Kidney epithelial cell (primary cell): ENCODE results near the gene SOX6. TPM values are rescaled to one million over a fixed set of nuclear protein-coding genes. Genes with fewer than 3 reads are reported as not detected.

Source experiments
- DNase-seq: peaks from one replicate; pipeline ENCODE4 v3.0.0-alpha.2; 2010; ENCODE audit warnings: low read depth
- H3K27me3 ChIP-seq: 2 replicates; pipeline ENCODE4 v1.6.0; 2011; ENCODE audit warnings: low read length; ENCODE audit not compliant: control insufficient read depth, insufficient read depth
- H3K36me3 ChIP-seq: 2 replicates; pipeline ENCODE4 v1.5.1; 2011; ENCODE audit warnings: low read length; ENCODE audit not compliant: control insufficient read depth, insufficient read depth
- H3K4me3 ChIP-seq: 2 replicates; pipeline ENCODE4 v1.5.1; 2011; ENCODE audit warnings: low read depth, mild to moderate bottlenecking, control low read depth, low read length
- total RNA-seq: library from RNA; depleted of rRNA; stranded (reverse); fragments of >200 nt; gene quantifications from 2 replicates; pipeline ENCODE4 v1.2.3, GENCODE V29; 2015
- TF ChIP-seq, protein P1 (sequence below): IDR thresholded peaks from 2 replicates; pipeline ENCODE4 v1.5.1; 2011; ENCODE audit warnings: mild to moderate bottlenecking, moderate library complexity, low read length, control low read depth, inconsistent platforms; ENCODE audit not compliant: insufficient read depth, poor library complexity, severe bottlenecking

SOX6 gene
- total RNA-seq, 1 donor from 2014 or later = 2.7 TPM

DNA sequence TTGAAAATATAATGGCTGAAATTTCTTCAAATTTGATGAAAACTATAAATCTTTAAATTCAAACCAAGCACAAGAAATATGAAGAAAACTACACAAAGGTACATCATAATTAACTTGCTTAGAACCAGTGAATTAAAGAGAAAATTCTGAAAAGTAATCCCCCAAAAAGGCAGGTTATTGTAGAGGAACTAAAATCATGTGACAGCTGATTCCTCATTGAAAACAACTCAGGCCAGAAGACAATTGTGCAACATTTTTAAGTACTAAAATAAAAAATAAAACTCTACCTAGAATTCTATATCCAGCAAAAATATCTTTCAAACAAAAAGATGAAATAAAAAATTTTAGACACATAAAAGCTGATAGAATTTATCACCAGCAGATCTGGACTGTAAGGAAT, 90.3 kb downstream of the SOX6 start:
- TF ChIP-seq, protein P1, sequence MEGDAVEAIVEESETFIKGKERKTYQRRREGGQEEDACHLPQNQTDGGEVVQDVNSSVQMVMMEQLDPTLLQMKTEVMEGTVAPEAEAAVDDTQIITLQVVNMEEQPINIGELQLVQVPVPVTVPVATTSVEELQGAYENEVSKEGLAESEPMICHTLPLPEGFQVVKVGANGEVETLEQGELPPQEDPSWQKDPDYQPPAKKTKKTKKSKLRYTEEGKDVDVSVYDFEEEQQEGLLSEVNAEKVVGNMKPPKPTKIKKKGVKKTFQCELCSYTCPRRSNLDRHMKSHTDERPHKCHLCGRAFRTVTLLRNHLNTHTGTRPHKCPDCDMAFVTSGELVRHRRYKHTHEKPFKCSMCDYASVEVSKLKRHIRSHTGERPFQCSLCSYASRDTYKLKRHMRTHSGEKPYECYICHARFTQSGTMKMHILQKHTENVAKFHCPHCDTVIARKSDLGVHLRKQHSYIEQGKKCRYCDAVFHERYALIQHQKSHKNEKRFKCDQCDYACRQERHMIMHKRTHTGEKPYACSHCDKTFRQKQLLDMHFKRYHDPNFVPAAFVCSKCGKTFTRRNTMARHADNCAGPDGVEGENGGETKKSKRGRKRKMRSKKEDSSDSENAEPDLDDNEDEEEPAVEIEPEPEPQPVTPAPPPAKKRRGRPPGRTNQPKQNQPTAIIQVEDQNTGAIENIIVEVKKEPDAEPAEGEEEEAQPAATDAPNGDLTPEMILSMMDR = no peak
- DNase-seq = no peak

DNA sequence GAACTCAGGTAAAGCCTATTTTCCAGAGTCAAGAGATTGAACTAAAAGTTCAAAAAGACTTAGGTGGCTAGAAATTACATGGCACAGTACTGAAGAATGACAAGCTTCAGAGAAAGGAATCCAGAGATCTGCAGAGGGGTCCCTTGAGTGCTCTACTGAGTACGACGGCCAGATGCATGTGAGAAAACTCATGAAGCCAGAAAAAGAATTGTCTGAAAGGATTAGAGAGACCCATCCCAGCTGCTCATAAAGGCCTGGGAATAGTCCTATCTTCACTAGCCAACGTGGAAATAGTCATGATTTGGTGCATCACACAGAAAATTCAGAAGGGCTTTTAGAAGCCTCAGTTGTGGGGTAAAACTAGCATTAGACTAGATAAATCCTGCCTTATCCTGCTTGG, 91.3 kb downstream of the SOX6 start:
- DNase-seq = no peak
- H3K27me3 ChIP-seq = no peaks in the 10 kb centered on the region
- TF ChIP-seq, protein P1 = no peak
- no peaks in the 10 kb centered on the region for H3K36me3 ChIP-seq
- H3K4me3 ChIP-seq = no peak overlapping the region

More for the DNA sequence above, 90.3 kb downstream of the SOX6 start:
- H3K36me3 ChIP-seq = no peaks in the 10 kb centered on the region
- H3K4me3 ChIP-seq = no peak overlapping the region
- H3K27me3 ChIP-seq = no peaks in the 10 kb centered on the region

DNA sequence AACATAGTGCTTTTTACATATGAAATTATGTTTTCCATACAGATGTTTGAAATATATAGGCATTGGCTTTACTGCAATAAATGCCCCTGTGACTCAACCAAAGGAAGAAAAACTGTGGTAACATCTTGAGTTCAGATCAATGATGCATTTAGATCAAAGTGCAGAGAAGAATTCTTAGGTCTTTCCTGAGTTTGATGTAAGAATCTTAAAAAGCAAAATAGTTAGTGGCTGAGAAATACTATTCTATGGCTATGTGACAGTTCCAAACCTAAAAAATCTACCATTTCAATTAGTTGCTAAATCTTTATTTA, 93.7 kb downstream of the SOX6 start:
- Histone ChIP-seq H3K27me3 (no peaks in the 10 kb centered on the region), H3K4me3 (no peak overlapping the region), H3K36me3 (no peaks in the 10 kb centered on the region)
- DNase-seq = peak; percentile 14
- TF ChIP-seq, protein P1 = no peak

DNA sequence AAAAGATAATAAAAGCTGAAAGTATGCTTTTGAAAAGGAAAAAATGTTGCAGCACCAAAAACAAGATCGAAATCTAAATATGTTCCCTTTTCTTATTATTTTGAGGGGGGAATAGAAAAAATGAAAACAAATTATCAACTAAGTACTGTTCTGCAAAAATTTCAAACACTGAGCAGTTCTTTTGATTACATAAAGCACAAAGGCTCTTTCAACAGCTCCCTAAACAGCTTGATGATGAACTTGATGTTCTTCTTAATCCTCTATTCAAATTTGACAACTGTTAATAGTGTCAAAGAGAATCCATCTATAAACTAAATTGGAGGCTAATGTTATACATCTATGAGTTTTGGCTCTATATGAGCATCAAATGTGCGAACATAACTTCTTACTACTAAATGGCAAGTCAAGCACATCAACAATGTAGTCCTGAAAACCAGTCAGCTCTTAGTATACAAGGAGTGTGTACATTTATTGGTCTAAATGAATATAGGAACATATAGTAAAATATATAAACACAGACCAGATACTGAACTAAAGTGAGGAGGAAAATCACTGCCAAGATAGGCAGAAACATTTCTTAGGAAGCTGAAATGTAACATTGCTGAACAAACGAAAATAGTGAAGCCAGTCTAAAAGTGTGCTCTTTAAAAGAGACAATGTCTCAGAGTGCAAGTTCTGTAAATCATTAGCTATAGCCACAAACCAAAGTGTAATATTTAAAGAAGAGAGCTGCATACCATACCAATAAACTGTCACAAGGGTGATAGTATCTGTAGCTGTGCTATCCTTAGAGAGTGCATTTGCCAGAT, 94.3 kb downstream of the SOX6 start:
- Histone ChIP-seq H3K36me3 (no peaks in the 10 kb centered on the region), H3K27me3 (no peaks in the 10 kb centered on the region), H3K4me3 (no peak overlapping the region)
- TF ChIP-seq, protein P1 = no peak
- peak; percentile 21 for DNase-seq

DNA sequence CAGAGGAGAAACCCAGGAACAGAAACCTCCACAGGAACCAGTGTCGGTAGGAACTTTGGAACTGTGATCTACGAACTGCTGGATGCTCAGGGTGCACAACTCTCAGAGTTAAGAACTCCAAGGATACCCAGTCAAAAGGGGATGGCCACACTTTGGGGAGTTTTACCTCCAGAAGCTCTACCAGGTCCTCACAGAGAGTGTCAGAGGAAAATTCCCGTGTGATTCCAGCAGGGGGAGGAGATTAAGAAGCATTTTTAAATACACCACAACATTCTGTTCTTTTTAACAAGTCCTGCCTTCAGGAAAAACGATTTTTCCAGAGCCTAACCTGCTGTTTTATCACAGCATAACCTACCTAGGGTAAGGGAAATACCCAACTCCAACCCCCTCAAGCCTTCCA, 104.0 kb downstream of the SOX6 start:
- DNase-seq = no peak
- no peak overlapping the region for H3K4me3 ChIP-seq
- no peaks in the 10 kb centered on the region for H3K27me3 ChIP-seq
- H3K36me3 ChIP-seq = no peaks in the 10 kb centered on the region
- TF ChIP-seq, protein P1 = no peak

DNA sequence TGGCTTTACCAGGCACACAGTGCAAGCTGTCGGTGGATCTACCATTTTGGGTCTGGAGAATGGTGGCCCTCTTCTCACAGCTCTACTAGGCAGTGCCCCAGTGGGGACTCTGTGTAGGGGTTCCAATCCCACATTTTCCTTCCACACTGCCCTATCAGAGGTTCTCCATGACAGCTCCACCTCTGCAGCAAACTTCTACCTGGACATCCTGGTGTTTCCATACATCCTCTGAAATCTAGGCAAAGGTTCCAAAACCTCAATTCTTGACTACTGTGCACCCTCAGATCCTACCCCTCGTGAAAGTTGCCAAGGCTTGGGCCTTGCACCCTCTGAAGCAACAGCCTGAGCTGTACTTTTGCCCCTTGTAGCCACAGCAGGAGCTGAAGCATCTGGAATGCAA, 108.1 kb downstream of the SOX6 start:
- no peaks in the 10 kb centered on the region for H3K27me3 ChIP-seq
- TF ChIP-seq, protein P1 = no peak
- no peak for DNase-seq
- H3K36me3 ChIP-seq = no peaks in the 10 kb centered on the region
- H3K4me3 ChIP-seq = no peak overlapping the region
